ENCODE measurements around the gene LRRC46.

The LRRC46 gene, protein sequence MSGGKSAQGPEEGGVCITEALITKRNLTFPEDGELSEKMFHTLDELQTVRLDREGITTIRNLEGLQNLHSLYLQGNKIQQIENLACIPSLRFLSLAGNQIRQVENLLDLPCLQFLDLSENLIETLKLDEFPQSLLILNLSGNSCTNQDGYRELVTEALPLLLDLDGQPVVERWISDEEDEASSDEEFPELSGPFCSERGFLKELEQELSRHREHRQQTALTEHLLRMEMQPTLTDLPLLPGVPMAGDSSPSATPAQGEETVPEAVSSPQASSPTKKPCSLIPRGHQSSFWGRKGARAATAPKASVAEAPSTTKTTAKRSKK

GRCh38 chr17:47831003-47831933, at the start of gene LRRC46, which contains the start of gene MRPL10:
LRRC46 (plus strand) TSS chr17:47831670; CDS start chr17:47831990, 320 bp downstream.
MRPL10 (minus strand) TSS chr17:47831541; CDS start chr17:47831511, 30 bp downstream.
- CTCF ChIA-PET: interaction anchor here (0.6 to 1.4 kb wide), 8 partner anchors 9 to 143 kb away, joined by 3 to 6 read pairs (median 4); partner anchors contain the start of gene SCRN2

DNA sequence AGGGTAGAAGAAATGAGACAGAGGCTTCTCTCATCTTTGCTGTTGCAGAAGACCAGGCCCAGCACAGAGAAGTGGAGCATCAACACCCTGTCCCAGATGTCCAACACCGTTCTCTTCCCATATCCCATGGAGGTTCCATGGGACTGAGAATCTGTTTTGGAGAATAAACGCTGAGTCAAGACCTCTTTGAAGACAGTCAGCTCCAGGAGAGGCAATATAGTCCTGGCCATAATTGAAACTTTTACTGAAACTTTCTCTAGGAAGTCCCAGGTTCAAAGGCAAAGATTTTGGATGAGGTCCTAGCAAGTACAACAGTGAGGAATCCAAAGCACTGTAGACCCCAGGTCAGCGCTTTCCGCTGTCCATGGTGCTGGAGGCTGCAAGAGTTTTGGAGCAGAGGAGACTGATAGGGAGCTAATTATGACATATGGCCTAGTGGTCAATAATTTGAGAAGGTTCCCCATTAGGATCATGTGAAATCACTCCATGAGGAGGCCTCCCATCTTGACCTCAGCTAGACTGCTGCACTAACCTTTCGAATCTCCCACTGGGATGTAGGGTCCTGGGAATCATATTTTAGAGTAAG, 45.8 kb upstream of the LRRC46 start:
- no peak for DNase-seq (ENCODE audit: low spot score)
- POLR2A ChIA-PET (ENCODE audit: low non-redundant PET): no interaction called here
- TF ChIP-seq CTCF (conservative IDR thresholded peaks at IDR 0.05; ENCODE audit: low read depth): no peak
- no peak overlapping the region for H3K27ac ChIP-seq
- CTCF ChIA-PET: interaction anchor here (0.5 to 1.1 kb wide), 4 partner anchors 12 to 173 kb away, joined by 3 to 4 read pairs (median 4); no protein-coding TSS in a partner anchor

More at GRCh38 chr17:47831003-47831933, at the start of gene LRRC46, which contains the start of gene MRPL10:
- peak within 1 kb of the TSS; percentile 68 for H3K27ac ChIP-seq
- peak; percentile 99 for DNase-seq (ENCODE audit: low spot score)
- TF ChIP-seq CTCF (conservative IDR thresholded peaks at IDR 0.05; ENCODE audit: low read depth): 0 out of 2 replicates have a peak, but pooled peaks have one; percentile 37
- POLR2A ChIA-PET (ENCODE audit: low non-redundant PET): interaction anchor here (0.5 kb wide), 1 partner anchor 64 kb away, joined by 3 read pairs; no protein-coding TSS in a partner anchor

DNA sequence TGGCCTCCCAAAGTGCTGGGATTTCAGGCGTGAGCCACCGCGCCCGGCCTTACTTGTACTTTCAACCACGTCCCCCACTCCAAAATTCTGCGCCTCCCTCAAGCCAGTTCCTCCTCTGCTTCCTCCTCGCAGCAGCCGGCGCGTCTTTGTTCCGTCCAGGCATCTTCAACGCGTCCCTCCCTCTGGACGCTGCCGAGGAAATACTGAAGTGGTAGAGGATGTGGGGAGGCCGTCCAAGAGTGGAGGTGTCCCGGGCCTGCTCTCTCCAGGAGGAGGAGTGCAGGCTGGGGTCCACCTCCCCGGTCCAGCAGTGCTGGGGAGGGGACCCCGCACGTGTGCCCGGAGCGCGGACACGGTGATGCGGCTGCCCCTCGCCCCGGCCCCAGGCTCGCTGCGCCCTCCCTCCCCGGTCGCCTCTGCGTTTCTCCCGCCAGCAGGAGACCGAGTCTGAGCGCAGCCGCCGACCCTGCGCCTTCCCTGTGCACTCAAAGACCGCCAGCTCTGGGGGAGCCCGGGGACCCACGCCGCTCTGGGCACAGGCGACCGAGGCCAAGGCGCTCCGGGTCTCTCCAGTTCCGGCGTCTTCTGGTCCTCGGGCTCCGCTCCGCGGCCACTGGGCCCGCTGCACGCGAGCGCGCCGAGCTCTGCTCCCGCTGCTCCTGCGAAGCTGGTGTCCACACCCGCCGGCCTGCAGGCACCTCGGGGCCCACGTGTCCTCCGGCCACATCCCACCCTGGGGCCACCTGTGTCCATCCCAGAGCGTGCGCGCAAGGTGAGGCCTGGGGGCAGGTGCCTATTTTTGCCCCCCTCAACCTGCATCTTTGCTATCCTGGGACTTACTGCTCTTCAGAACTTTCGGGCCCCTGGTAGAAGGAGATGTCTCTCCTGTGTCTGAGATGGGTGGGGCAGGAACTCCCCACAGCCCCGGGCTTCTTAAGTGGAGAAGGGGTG, 41.6 kb upstream of the LRRC46 start:
- TF ChIP-seq CTCF (conservative IDR thresholded peaks at IDR 0.05; ENCODE audit: low read depth): peak; percentile 76
- DNase-seq (ENCODE audit: low spot score): peak; percentile 57
- H3K27ac ChIP-seq: no peak overlapping the region
- ChIA-PET POLR2A (ENCODE audit: low non-redundant PET) (no interaction called here), CTCF (interaction anchor here (0.6 to 1.1 kb wide), 7 partner anchors 12 to 224 kb away, joined by 3 to 5 read pairs (median 3); no protein-coding TSS in a partner anchor)

DNA sequence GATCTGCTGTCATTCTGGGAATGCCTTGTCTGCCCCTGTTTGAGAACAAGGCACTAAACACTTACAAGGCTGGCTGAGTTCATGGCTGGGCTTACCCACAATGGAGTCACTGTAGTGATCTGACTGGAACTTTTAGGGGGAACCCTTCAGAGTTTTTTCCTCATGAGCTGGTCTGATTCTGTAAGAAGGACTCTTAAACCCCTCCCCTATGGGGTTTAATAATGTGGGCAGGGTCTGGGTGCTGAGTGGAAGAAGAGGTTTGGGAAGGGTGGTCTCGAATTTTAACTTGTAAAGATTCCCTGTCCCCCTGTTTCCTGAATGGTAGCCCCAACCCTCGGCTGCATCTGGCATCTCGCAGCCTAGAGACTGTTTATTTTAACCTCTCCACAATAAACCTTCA, 40.4 kb upstream of the LRRC46 start:
- ChIA-PET CTCF (interaction anchor here (0.6 kb wide), 1 partner anchor 58 kb away, joined by 3 read pairs; no protein-coding TSS in a partner anchor), POLR2A (ENCODE audit: low non-redundant PET) (no interaction called here)
- TF ChIP-seq CTCF (conservative IDR thresholded peaks at IDR 0.05; ENCODE audit: low read depth): no peak
- H3K27ac ChIP-seq: no peak overlapping the region
- no peak for DNase-seq (ENCODE audit: low spot score)

- CTCF ChIA-PET: interaction anchor here (1.3 kb wide), 1 partner anchor 59 kb away, joined by 3 read pairs; the partner anchor contains the start of gene TBX21
- no peak for TF ChIP-seq CTCF (conservative IDR thresholded peaks at IDR 0.05; ENCODE audit: low read depth)
- POLR2A ChIA-PET (ENCODE audit: low non-redundant PET): no interaction called here
- no peak overlapping the region for H3K27ac ChIP-seq
- DNase-seq (ENCODE audit: low spot score): no peak
Measured at GRCh38 chr17:47792457-47792856, 39.0 kb upstream of the LRRC46 start.
